Left ventricle myocardium inferior (tissue), 1 donor: Measurements from ENCODE around the gene THEM5. TPM values are rescaled to one million over a fixed set of nuclear protein-coding genes. Genes with fewer than 3 reads are reported as not detected.

Experiments
- DNase-seq: peaks from one replicate; pipeline ENCODE4 v3.0.0-alpha.2; 2020
- H3K27ac ChIP-seq: fragments of 200-600 bp; replicated peaks from 2 replicates; pipeline ENCODE4 v1.8.0; 2021
- H3K27me3 ChIP-seq: fragments of 200-600 bp; 2 replicates; pipeline ENCODE4 v1.8.0; 2021; ENCODE audit warnings: low read depth
- H3K36me3 ChIP-seq: fragments of 200-600 bp; 2 replicates; pipeline ENCODE4 v1.8.0; 2021
- H3K4me1 ChIP-seq: fragments of 200-600 bp; 2 replicates; pipeline ENCODE4 v1.8.0; 2021
- H3K4me3 ChIP-seq: fragments of 200-600 bp; 2 replicates; pipeline ENCODE4 v1.8.0; 2021; ENCODE audit warnings: mild to moderate bottlenecking, moderate library complexity
- H3K9me3 ChIP-seq: fragments of 200-600 bp; replicated peaks from 2 replicates; pipeline ENCODE4 v1.8.0; 2021
- intact Hi-C: fragments of 100-400 bp; cut with micrococcal nuclease; formaldehyde crosslinking; loops from one replicate; pipeline ENCODE4 v1.11.0; 2022
- total RNA-seq: library from RNA; stranded (reverse); fragmentation: NEBNext Ultra II Directional; extraction: Animal tissue kit (Norgen Biotek cat#: 25700); gene quantifications from one replicate; pipeline ENCODE4 v1.2.1, GENCODE V29; 2021
- TF ChIP-seq, protein P1 (sequence below): fragments of 200-600 bp; IDR thresholded peaks from 2 replicates; pipeline ENCODE4 v1.8.0; 2021; ENCODE audit warnings: antibody characterized with exemption, mild to moderate bottlenecking, borderline replicate concordance
- donor health status: DM: no; HTN: yes; CAD: no; lungs with severe emphysema.

The THEM5 gene
- total RNA-seq, 1 donor from 2014 or later: not detected

DNA sequence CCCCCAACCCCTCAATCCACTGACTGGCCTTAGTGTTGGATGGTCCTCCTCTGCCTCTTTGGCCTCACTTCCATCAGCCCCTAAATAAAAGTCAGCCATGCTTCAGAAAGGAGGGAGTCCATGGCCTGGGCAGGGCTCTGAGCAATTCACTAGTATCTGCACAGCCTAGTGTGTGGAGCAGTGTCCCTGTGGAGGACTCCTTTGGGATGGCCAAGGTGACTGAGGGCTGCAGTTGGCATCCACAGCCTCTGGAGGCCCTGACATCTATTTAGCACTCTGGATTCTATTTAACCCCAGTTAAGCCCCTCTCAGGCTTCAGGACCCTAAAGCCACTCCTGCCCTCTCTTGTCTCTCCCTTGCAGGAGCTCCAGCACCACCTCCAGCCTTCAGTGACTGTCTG lies 3.6 kb downstream of the THEM5 start:
- intact Hi-C loops: no loop called here
- Histone ChIP-seq H3K36me3 (no peaks in the 10 kb centered on the region), H3K4me3 (no peak overlapping the region), H3K9me3 (no peaks in the 10 kb centered on the region), H3K4me1 (peaks cover 6% of the 10 kb centered on the region), H3K27ac (no peak overlapping the region), H3K27me3 (peaks cover 73% of the 10 kb centered on the region)
- TF ChIP-seq, protein P1, sequence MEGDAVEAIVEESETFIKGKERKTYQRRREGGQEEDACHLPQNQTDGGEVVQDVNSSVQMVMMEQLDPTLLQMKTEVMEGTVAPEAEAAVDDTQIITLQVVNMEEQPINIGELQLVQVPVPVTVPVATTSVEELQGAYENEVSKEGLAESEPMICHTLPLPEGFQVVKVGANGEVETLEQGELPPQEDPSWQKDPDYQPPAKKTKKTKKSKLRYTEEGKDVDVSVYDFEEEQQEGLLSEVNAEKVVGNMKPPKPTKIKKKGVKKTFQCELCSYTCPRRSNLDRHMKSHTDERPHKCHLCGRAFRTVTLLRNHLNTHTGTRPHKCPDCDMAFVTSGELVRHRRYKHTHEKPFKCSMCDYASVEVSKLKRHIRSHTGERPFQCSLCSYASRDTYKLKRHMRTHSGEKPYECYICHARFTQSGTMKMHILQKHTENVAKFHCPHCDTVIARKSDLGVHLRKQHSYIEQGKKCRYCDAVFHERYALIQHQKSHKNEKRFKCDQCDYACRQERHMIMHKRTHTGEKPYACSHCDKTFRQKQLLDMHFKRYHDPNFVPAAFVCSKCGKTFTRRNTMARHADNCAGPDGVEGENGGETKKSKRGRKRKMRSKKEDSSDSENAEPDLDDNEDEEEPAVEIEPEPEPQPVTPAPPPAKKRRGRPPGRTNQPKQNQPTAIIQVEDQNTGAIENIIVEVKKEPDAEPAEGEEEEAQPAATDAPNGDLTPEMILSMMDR: no peak
- DNase-seq: no peak

DNA sequence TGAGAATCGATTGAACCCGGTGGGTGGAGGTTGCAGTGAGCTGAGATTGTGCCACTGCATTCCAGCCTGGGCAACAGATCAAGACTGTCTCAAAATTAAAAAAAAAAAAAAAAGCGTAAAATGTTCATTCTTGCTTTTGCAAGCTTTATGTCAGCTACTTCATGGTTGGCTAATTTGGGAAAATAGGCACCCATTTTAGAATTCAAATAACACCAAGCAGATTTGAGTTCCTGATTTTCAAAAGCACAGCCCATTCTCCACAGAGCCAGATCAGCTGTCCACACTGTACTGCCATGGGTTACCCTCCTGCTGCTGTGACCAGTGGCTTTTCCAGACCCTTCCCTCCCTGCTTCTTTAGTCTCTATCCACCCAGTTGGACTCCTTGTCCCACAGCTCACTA lies 4.4 kb downstream of the THEM5 start:
- no peak for DNase-seq
- Histone ChIP-seq H3K27ac (no peak overlapping the region), H3K36me3 (no peaks in the 10 kb centered on the region), H3K4me1 (peaks cover 6% of the 10 kb centered on the region), H3K27me3 (peaks cover 80% of the 10 kb centered on the region), H3K9me3 (no peaks in the 10 kb centered on the region), H3K4me3 (no peak overlapping the region)
- TF ChIP-seq, protein P1: no peak
- intact Hi-C loops: no loop called here

DNA sequence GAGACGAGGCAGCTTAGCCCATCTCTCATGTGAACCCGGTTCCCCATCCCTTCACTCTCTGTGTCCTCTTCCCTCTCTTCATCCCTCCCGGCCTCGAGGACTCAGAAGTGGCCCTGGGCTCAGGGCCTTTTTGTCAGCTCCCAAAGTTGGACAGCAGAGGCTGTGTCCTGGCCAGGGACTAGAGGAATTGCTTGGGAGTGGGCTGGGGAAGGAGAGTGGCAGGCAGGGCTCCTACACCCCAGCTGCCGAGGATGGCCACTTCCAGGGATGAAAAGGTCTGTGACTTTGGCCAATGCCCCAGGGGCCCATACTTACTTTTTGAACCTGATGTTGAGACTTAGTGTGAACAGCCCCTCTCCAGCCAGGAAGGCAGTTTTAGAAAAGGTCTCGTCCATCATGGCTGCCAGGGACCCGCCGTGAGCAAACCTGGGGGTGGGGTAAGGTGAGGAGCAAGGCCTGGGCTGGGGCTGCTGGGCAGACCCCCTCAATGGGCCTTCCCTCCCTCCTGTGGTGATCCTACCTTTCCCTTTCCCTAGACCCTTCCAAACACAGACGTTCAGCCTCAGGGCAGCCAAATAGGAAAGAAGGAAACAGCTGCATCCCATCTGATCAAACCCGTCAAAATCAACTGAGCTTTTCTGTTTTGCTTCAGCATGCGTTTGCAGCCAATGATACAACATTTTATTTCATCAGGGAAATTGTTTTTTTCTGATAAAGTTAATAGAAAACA lies 5.5 kb downstream of the THEM5 start:
- TF ChIP-seq, protein P1: no peak
- Histone ChIP-seq H3K9me3 (no peaks in the 10 kb centered on the region), H3K27me3 (peaks cover 84% of the 10 kb centered on the region), H3K27ac (no peak overlapping the region), H3K4me1 (peaks cover 6% of the 10 kb centered on the region), H3K36me3 (no peaks in the 10 kb centered on the region), H3K4me3 (no peak overlapping the region)
- DNase-seq: no peak
- intact Hi-C loops: no loop called here

DNA sequence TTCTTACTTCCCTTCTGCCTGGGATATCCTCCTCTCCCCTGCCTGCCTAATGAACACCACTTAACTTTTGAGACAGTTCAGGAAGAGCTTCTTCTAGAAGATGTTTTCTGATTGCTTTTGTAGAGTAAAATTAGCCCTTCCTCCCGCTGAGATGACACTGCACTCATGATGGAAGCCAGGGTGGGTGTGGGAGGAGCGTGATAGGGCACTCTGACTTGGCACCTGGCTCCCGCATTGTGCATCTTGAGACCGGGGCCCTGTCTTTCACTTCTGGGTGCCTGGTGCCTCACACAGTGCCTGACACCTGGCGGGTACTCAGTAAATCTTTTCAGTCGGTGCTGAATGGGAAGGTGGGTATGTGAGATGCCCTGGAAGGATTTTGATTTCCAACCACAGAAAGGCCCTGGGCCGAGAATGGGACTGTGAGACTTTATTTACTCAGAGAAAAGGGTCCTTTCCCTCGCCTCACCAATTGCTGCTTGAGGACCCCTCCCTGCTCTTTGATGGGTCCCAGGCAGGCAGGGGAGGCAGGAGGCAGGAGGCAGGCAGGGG lies 6.8 kb downstream of the THEM5 start:
- H3K4me1 ChIP-seq: peaks cover 6% of the 10 kb centered on the region
- intact Hi-C loops: no loop called here
- TF ChIP-seq, protein P1: no peak
- no peak overlapping the region for H3K4me3 ChIP-seq
- peaks cover 89% of the 10 kb centered on the region for H3K27me3 ChIP-seq
- DNase-seq: no peak
- no peaks in the 10 kb centered on the region for H3K36me3 ChIP-seq
- no peaks in the 10 kb centered on the region for H3K9me3 ChIP-seq
- no peak overlapping the region for H3K27ac ChIP-seq

DNA sequence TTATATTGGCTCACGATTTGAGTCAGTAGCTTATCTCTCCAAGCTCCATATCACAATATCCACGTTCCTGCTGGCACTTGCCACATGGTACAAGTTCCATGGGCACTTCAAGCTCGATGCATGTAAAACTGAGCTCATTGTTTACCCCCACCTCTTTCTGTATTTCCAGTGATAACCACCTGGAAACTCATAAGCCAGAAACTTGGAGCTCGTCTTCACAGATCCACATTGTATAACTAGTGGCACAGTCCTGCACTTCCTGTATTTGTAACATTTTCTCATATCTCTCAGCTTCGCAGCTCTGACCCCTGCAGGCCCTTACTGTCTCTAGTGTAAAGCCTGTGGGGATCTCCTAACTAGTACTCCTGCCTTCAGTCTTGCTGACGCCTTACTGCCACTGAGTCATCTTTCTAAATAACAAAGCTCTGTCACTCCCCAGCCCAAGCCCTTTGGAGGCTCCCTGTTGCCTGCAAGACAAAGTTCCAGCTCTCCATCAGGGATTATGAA lies 7.4 kb downstream of the THEM5 start:
- Histone ChIP-seq H3K9me3 (no peaks in the 10 kb centered on the region), H3K27ac (no peak overlapping the region), H3K27me3 (peaks cover 90% of the 10 kb centered on the region), H3K4me3 (no peak overlapping the region), H3K36me3 (no peaks in the 10 kb centered on the region), H3K4me1 (peaks cover 6% of the 10 kb centered on the region)
- intact Hi-C loops: no loop called here
- TF ChIP-seq, protein P1: no peak
- DNase-seq: no peak
